IMR-90 (cell line): ENCODE data around the gene CLIC3. TPM values are rescaled to one million over a fixed set of nuclear protein-coding genes. Genes with fewer than 3 reads are reported as not detected.

ENCODE experiments used
- ATAC-seq: fragments of 200-7000 bp; cut with Tn5 transposase; 2 replicates; pipeline ENCODE4 v1.9.1; 2020; ENCODE audit warnings: low read depth, mild to moderate bottlenecking, moderate library complexity
- Bru-seq: library from RNA; stranded (reverse); fragments of 400-500 nt; gene quantifications from one replicate; lab custom pipeline; 2021; lab: Mats Ljungman, UMichigan
- BruChase-seq, 2 experiments: library from RNA; stranded (reverse); fragments of 400-500 nt; gene quantifications; one replicate each; lab custom pipeline; 2021; lab: Mats Ljungman, UMichigan
- BruUV-seq: library from RNA; stranded (reverse); fragments of 400-500 nt; replicated peaks from 2 replicates; lab custom pipeline; 2021; lab: Mats Ljungman, UMichigan
- CTCF ChIA-PET: fragments of 300-600 bp; formaldehyde crosslinking; extraction: SDS; loops from one replicate; lab custom pipeline; 2021; ENCODE audit warnings: antibody characterized with exemption; lab: Yijun Ruan, JAX
- POLR2A ChIA-PET: fragments of 300-600 bp; sonication (Branson Sonifier 250); formaldehyde crosslinking; loops from one replicate; lab custom pipeline; 2022; ENCODE audit warnings: antibody characterized with exemption; ENCODE audit not compliant: unreplicated experiment; lab: Charles Lee
- DNase-seq: peaks from one replicate; pipeline ENCODE4 v3.0.0; 2013
- H2AFZ ChIP-seq: replicated peaks from 2 replicates; pipeline ENCODE3; 2013; ENCODE audit warnings: low read length, mild to moderate bottlenecking; ENCODE audit not compliant: poor library complexity
- H2AK5ac ChIP-seq: 2 replicates; pipeline ENCODE4 v1.6.1; 2013; ENCODE audit warnings: low read depth, low read length, inconsistent platforms
- H2AK9ac ChIP-seq: replicated peaks from 2 replicates; pipeline ENCODE3; 2013; ENCODE audit warnings: mild to moderate bottlenecking, low read depth, low read length, moderate library complexity; ENCODE audit not compliant: poor library complexity
- H2BK120ac ChIP-seq: 2 replicates; pipeline ENCODE4 v1.6.1; 2013; ENCODE audit warnings: low read depth, low read length, inconsistent platforms
- H2BK15ac ChIP-seq: 3 replicates; pipeline ENCODE4 v1.6.1; 2013; ENCODE audit warnings: low read depth, low read length, inconsistent platforms
- H2BK20ac ChIP-seq: 2 replicates; pipeline ENCODE4 v1.6.1; 2013; ENCODE audit warnings: low read depth, mild to moderate bottlenecking, inconsistent platforms, low read length, moderate library complexity
- H2BK5ac ChIP-seq: 2 replicates; pipeline ENCODE4 v1.6.1; 2013; ENCODE audit warnings: mild to moderate bottlenecking, low read depth, low read length, inconsistent platforms; ENCODE audit not compliant: poor library complexity, severe bottlenecking
- H3K14ac ChIP-seq: replicated peaks from 2 replicates; pipeline ENCODE4 v1.6.1; 2013; ENCODE audit warnings: low read depth, low read length, inconsistent platforms
- H3K18ac ChIP-seq: 2 replicates; pipeline ENCODE4 v1.6.1; 2013; ENCODE audit warnings: low read depth, low read length, control low read depth
- H3K23ac ChIP-seq: 2 replicates; pipeline ENCODE4 v1.6.1; 2013; ENCODE audit warnings: low read depth, low read length, inconsistent platforms
- H3K27ac ChIP-seq: 2 replicates; pipeline ENCODE4 v1.5.1; 2013; ENCODE audit warnings: mild to moderate bottlenecking, control low read depth, low read length; ENCODE audit not compliant: insufficient read depth
- H3K27me3 ChIP-seq: 2 replicates; pipeline ENCODE4 v1.6.1; 2013; ENCODE audit warnings: low read length; ENCODE audit not compliant: control insufficient read depth, insufficient read depth
- H3K36me3 ChIP-seq: 2 replicates; pipeline ENCODE4 v1.6.1; 2013; ENCODE audit warnings: low read length, mixed read lengths; ENCODE audit not compliant: control insufficient read depth, insufficient read depth
- H3K4ac ChIP-seq: 2 replicates; pipeline ENCODE4 v1.6.1; 2013; ENCODE audit warnings: low read depth, low read length, inconsistent platforms
- H3K4me1 ChIP-seq: 2 replicates; pipeline ENCODE4 v1.6.1; 2013; ENCODE audit warnings: low read length, mixed read lengths; ENCODE audit not compliant: control insufficient read depth, insufficient read depth
- H3K4me2 ChIP-seq: 2 replicates; pipeline ENCODE4 v1.6.1; 2013; ENCODE audit warnings: low read depth, mild to moderate bottlenecking, control low read depth, low read length, moderate library complexity
- H3K4me3 ChIP-seq: 2 replicates; pipeline ENCODE4 v1.5.1; 2013; ENCODE audit warnings: low read depth, mild to moderate bottlenecking, control low read depth, low read length, moderate library complexity; ENCODE audit not compliant: insufficient read depth
- H3K56ac ChIP-seq: 2 replicates; pipeline ENCODE4 v1.6.1; 2013; ENCODE audit warnings: low read length, inconsistent platforms; ENCODE audit not compliant: insufficient read depth; ENCODE audit errors: extremely low read depth
- H3K79me1 ChIP-seq, 2 experiments: 2 replicates each; pipeline ENCODE4 v1.6.1; 2013; ENCODE audit warnings: low read length in 2 of 2, inconsistent platforms in 1 of 2, low read depth in 1 of 2
- H3K9ac ChIP-seq: 2 replicates; pipeline ENCODE4 v1.6.1; 2013; ENCODE audit warnings: low read depth, low read length, control low read depth
- H3K9me1 ChIP-seq: 2 replicates; pipeline ENCODE4 v1.6.1; 2013; ENCODE audit warnings: low read length, inconsistent platforms; ENCODE audit not compliant: insufficient read depth
- H3K9me3 ChIP-seq: 2 replicates; pipeline ENCODE4 v1.6.1; 2013; ENCODE audit warnings: low read length; ENCODE audit not compliant: control insufficient read depth, insufficient read depth
- H4K20me1 ChIP-seq: 2 replicates; pipeline ENCODE4 v1.6.1; 2013; ENCODE audit warnings: low read length, inconsistent platforms; ENCODE audit not compliant: insufficient read depth
- H4K5ac ChIP-seq: 2 replicates; pipeline ENCODE4 v1.6.1; 2013; ENCODE audit warnings: mild to moderate bottlenecking, low read depth, low read length, control low read depth
- H4K8ac ChIP-seq, 2 experiments: 2 replicates each; pipeline ENCODE4 v1.6.1; 2013; ENCODE audit warnings: low read depth in 2 of 2, low read length in 2 of 2, control low read depth in 1 of 2, inconsistent platforms in 1 of 2
- H4K91ac ChIP-seq: 2 replicates; pipeline ENCODE4 v1.6.1; 2013; ENCODE audit warnings: low read depth, low read length, inconsistent platforms; ENCODE audit not compliant: insufficient read depth
- CEBPB ChIP-seq: IDR thresholded peaks from 2 replicates; pipeline ENCODE4 v1.6.1; 2012; ENCODE audit warnings: low read depth, low read length, improper control_type of control experiment
- WGBS, 2 experiments: methylation state at CpG; one replicate each; pipeline versions ENCODE4 v1.1.5 to v1.1.7; 2013; ENCODE audit warnings: missing lambda C conversion rate in 2 of 2; ENCODE audit not compliant: insufficient read length in 1 of 2; ENCODE audit errors: extremely low coverage in 2 of 2; 5-methylcytosine and 5-hydroxymethylcytosine counted together
- dilution Hi-C: fragments of 300-500 bp; cut with HindIII; formaldehyde crosslinking; loops from one replicate; pipeline ENCODE4 v1.14.3; 2018; ENCODE audit warnings: low sequenced_read_pairs; ENCODE audit not compliant: unreplicated experiment
- in situ Hi-C: fragments of 300-500 bp; cut with MboI; formaldehyde crosslinking; loops from 3 replicates; pipeline ENCODE4 v1.14.3; 2019; ENCODE audit warnings: low sequenced_read_pairs, inconsistent platforms, mixed read lengths
- intact Hi-C: fragments of 100-400 bp; cut with micrococcal nuclease; formaldehyde crosslinking; loops from 2 replicates; pipeline ENCODE4 v1.10.0; 2022
- long read RNA-seq: library from polyadenylated mRNA; unstranded; transcript quantifications from one replicate; pipeline ENCODE4 v2.0.0, GENCODE V29; 2021; ENCODE audit not compliant: unreplicated experiment
- polyA plus RNA-seq, 3 experiments: library from polyadenylated mRNA; depleted of rRNA; stranded (reverse); fragments of >200 nt; gene quantifications; 2 replicates each; pipeline ENCODE4 v1.2.3, GENCODE V29; 2012; ENCODE audit warnings: low replicate concordance in 1 of 3
- total RNA-seq: library from RNA; depleted of rRNA; stranded (reverse); fragments of >200 nt; gene quantifications from 2 replicates; pipeline ENCODE4 v1.2.3, GENCODE V29; 2012; rRNA removed

CLIC3 gene, protein sequence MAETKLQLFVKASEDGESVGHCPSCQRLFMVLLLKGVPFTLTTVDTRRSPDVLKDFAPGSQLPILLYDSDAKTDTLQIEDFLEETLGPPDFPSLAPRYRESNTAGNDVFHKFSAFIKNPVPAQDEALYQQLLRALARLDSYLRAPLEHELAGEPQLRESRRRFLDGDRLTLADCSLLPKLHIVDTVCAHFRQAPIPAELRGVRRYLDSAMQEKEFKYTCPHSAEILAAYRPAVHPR
- 0.18 and 0.28 TPM in 2 replicates for total RNA-seq
- 1.7 and 2.1 TPM in 2 replicates for polyA plus RNA-seq (2012; rRNA removed)
- 2.7 and 3.4 TPM in 2 replicates for polyA plus RNA-seq (2012; cell fraction: cytosol; rRNA removed)
- 0.87 and 4.1 TPM in 2 replicates for polyA plus RNA-seq (2012; cell fraction: nucleus; rRNA removed; ENCODE audit: low replicate concordance)
- not detected for Bru-seq, nascent RNA
- BruChase-seq, experiment 1, labeled RNA remaining after a 6-hour chase = not detected
- BruChase-seq, experiment 2, labeled RNA remaining after a 2-hour chase = not detected
- long read RNA-seq, partial matches to known transcripts = 0 of 2 reads
- long read RNA-seq, other reads (novel, unspliced or antisense) = 1 of 2 reads

DNA sequence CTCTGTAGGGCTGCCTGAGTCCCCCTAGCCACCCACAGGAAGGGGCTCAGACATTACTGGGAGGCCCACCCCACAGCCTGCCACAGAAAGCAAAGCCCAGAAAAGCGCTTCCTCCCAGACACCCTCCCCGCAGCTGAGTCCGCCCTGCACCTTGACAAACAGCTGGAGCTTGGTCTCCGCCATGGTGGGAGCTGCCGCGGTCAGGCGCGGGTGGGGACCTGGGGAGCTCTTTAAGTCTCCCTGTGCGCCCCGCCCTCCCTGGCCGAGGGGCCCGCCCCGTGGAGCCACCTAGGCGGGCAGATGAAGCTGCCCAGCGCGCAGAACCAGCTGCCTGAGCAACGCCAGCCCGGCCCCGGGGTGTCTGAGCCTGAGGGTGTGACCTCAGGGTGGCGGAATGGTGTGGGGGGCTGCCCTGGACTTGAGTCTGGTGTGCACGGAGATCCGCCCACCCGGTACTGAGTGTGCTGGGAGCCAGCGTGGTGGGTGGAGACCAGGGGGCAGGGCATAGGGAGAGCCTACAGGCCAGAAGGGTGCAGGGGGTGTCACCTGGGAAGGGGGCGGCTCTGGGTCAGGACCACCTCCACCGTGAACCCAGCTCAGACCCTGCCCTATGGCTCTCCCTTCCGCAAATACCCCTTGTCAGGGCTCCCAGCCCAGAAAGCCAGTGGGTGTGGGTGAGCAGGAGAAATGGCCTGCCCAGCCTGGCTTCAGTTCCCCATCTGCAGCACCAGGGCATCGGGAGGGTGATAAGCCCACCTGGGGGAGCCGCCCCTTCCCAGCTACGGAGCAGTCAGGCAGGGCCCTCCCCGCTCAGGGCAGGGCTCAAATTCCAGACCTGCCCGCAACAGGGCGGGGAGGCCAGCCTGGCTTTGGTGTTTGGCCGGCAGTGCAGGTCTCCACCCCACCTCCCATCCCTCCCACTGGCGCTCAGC is at the start of gene CLIC3:
TSS of gene CLIC3 (minus strand) at position 208 of the 932 bp plus-strand sequence. CDS start at position 183, 25 bp downstream.
- POLR2A ChIA-PET = no interaction called here
- no TSS peak for BruUV-seq
- Histone ChIP-seq H3K18ac (no peak within 1 kb of the TSS), H3K4me3 (no peak within 1 kb of the TSS), H3K4me2 (no peak within 1 kb of the TSS; the same call in 1 of the 2 replicates), H3K4ac (peak within 1 kb of the TSS; percentile 47), H2BK20ac (no peak within 1 kb of the TSS), H2BK5ac (no peak within 1 kb of the TSS), H2BK15ac (no peak within 1 kb of the TSS), H3K9ac (no peak within 1 kb of the TSS), H3K4me1 (peaks cover 23% of the 10 kb centered on the region), H3K9me1 (peaks cover 8% of the 10 kb centered on the region), H4K91ac (peak within 1 kb of the TSS; percentile 23; the same call in 1 of the 2 replicates), H3K27me3 (no peaks in the 10 kb centered on the region), H4K5ac (no peak within 1 kb of the TSS), H2BK120ac (peak within 1 kb of the TSS; percentile 5; the same call in 1 of the 2 replicates), H4K8ac (peak within 1 kb of the TSS in 1 of 2 experiments; percentile 60; a peak in 1 of 4 replicates), H3K79me1 (peaks cover 6 to 16% of the 10 kb centered on the region in 2 experiments; a peak in 3 of 4 replicates), H3K36me3 (peaks cover 5% of the 10 kb centered on the region; the same call in 1 of the 2 replicates), H3K27ac (no peak within 1 kb of the TSS), H3K23ac (no peak within 1 kb of the TSS; the same call in 1 of the 2 replicates), H2AFZ (peak within 1 kb of the TSS; percentile 81), H3K56ac (no peak within 1 kb of the TSS), H2AK5ac (peak within 1 kb of the TSS; percentile 70), H2AK9ac (peak within 1 kb of the TSS; percentile 42), H4K20me1 (no peaks in the 10 kb centered on the region; the same call in 1 of the 2 replicates), H3K9me3 (no peaks in the 10 kb centered on the region), H3K14ac (peak within 1 kb of the TSS; percentile 52; the same call in 1 of the 2 replicates)
- ATAC-seq (no peak), DNase-seq (no peak)
- CTCF ChIA-PET = no interaction called here
- dilution Hi-C loops (no loop called here), in situ Hi-C loops (no loop called here), intact Hi-C loops (no loop called here)
- no peak for TF ChIP-seq CEBPB
- WGBS, 2 experiments = 48% methylated on average over 9 of the region's 35 CpGs; no CpG with 5 or more reads in 1 of the 2 experiments
